ENCODE results near the gene U2SURP.

Gene U2SURP

DNA sequence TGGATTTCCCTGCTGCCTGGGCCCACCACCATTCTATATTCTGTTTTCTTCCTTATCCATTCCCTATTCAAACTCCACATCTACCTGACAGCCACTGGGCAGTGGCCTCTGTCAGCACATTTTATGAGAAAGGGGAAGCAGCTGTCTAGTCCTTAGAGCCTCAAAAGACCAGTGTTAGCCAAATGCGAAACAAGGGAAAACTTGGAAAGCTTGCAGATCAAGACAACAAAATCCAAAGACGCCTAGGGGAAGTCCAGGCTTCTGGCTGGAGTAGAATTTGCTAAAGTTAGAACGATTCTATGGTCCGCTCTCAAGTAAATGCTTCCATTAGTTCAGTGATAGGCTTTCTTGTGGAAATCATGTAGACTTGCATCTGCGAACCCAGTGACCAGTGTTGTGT, 78.8 kb downstream of the U2SURP start:
- no peak overlapping the region for H3K4me3 ChIP-seq (ENCODE audit: low read depth, low read length)

DNA sequence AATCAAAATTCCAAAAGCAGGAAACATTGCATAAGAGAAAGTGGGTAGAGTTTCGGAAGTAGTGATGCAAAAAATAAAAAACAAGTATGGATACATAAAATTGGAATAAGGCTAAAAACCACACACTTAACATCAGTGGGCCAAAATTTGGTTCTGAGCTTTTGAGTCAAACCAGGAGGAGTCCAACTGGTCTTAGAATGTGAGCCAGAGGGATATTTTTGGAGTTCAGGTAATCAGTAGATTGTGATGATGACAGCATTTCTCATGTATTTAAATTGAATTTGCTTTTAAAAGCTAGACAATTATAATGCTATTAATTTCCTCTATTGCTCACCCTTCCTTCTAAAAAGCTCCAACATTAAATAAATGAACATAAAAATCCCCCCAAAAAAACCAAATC, 80.0 kb downstream of the U2SURP start:
- H3K4me3 ChIP-seq (ENCODE audit: low read depth, low read length): no peak overlapping the region
- TF ChIP-seq, protein P1, sequence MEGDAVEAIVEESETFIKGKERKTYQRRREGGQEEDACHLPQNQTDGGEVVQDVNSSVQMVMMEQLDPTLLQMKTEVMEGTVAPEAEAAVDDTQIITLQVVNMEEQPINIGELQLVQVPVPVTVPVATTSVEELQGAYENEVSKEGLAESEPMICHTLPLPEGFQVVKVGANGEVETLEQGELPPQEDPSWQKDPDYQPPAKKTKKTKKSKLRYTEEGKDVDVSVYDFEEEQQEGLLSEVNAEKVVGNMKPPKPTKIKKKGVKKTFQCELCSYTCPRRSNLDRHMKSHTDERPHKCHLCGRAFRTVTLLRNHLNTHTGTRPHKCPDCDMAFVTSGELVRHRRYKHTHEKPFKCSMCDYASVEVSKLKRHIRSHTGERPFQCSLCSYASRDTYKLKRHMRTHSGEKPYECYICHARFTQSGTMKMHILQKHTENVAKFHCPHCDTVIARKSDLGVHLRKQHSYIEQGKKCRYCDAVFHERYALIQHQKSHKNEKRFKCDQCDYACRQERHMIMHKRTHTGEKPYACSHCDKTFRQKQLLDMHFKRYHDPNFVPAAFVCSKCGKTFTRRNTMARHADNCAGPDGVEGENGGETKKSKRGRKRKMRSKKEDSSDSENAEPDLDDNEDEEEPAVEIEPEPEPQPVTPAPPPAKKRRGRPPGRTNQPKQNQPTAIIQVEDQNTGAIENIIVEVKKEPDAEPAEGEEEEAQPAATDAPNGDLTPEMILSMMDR (IDR thresholded peaks at IDR 0.05; ENCODE audit: control insufficient read depth, extremely low read depth, insufficient read depth): no peak
- no peak for DNase-seq (ENCODE audit: low read depth)

More for the DNA sequence above, 78.8 kb downstream of the U2SURP start:
- TF ChIP-seq, protein P1 (IDR thresholded peaks at IDR 0.05; ENCODE audit: control insufficient read depth, extremely low read depth, insufficient read depth): no peak
- no peak for DNase-seq (ENCODE audit: low read depth)

DNA sequence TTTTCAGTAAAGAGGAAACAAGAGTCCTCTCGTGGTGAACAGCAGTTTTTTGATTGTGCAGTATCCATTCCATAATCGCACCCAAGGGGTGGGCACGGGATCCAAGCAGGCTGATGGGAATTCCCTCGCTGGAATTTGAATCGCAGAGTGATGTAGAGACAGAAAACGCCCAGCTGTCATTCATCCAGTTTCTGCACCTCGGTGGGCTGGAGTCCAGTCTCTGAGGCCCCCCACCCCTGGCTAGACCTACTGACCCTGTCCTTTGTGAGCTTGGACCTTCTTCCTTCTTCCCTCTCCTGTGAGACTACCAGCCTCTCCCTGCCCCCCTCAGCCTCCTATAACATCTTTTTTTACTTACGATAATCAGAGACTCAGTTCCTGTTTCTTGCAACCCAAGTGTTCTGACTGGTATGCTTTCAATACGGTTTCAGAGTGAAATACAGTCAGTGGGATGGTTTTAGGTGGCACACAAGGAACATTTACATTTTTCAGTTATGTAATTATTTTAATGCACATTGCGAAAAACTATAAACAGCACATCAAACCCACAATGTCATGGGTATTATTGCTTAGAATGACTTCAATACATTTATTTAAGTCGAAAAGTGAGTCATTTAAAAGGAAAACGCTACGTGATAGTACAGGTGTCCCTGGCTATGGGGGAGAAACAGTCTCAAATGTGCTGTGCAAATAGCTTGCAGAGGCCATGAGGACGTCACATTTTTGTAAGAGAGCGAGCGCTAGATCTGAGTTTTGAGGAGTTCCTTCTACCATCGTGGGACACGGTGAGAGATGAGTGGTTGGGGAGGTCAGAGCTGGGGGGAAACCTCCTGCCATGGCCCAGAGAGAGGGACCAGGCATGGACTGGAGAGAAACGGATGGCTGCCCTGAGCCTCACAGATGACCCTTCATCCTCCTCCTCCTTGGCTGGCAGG, 80.7 kb downstream of the U2SURP start:
- H3K4me3 ChIP-seq (ENCODE audit: low read depth, low read length): no peak overlapping the region
- TF ChIP-seq, protein P1 (IDR thresholded peaks at IDR 0.05; ENCODE audit: control insufficient read depth, extremely low read depth, insufficient read depth): no peak
- DNase-seq (ENCODE audit: low read depth): no peak

DNA sequence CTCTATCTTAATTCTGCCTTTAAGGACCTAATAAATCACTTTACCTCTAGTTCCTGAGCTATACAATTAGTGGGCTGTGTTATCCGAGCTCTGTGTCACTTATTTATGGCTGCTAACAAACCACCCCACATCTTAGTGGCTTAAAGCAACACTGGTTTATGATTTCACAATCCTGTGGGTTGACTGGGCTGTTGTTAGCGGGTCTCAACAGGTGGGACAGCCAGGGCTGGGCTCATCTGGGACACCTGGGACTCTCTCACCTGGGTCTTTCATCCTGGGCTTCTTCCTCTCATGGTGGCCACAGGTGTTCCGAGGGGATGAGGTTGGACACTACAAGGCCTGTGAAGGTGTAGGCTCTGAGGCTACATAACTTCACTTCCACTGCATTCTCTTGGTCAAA, 82.4 kb downstream of the U2SURP start:
- no peak for DNase-seq (ENCODE audit: low read depth)
- TF ChIP-seq, protein P1 (IDR thresholded peaks at IDR 0.05; ENCODE audit: control insufficient read depth, extremely low read depth, insufficient read depth): no peak
- H3K4me3 ChIP-seq (ENCODE audit: low read depth, low read length): no peak overlapping the region

DNA sequence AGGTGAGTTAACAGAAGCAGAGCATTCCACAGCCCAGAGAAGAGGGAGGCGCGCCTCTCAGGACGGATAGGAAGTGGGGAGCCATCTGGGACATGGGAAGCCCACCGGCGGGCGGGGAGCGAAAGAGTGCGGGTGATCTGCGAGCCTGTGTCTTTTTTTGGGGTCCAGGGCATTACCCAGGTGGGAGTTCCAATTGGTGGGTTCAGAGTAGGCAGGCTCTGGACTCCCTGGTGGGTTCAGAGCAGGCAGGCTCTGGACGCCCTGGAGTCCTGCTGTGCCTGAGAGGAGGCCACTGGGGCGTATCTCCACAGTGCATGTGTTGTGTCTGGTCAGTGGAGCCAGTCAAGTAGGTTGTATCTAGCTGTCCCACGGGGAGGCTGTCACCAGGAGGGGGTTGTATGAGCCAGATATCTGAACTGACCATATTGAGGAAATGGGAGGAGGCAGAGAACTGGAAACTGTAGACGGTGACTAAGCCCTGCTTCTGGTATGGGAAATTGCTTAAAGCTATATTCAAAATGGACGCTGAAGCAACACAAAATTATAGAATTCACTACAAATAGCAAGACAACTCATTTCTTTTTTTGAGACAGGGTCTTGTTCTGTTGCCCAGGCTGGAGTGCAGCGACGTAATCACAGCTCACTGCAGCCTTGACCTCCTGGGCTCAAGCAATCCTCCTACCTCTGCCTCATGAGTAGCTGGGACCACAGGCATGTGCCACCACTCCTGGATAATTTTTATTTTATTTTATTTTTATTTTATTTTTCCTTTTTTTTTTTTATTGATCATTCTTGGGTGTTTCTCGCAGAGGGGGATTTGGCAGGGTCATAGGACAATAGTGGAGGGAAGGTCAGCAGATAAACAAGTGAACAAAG, 83.7 kb downstream of the U2SURP start:
- TF ChIP-seq, protein P1 (IDR thresholded peaks at IDR 0.05; ENCODE audit: control insufficient read depth, extremely low read depth, insufficient read depth): no peak
- H3K4me3 ChIP-seq (ENCODE audit: low read depth, low read length): no peak overlapping the region
- no peak for DNase-seq (ENCODE audit: low read depth)

DNA sequence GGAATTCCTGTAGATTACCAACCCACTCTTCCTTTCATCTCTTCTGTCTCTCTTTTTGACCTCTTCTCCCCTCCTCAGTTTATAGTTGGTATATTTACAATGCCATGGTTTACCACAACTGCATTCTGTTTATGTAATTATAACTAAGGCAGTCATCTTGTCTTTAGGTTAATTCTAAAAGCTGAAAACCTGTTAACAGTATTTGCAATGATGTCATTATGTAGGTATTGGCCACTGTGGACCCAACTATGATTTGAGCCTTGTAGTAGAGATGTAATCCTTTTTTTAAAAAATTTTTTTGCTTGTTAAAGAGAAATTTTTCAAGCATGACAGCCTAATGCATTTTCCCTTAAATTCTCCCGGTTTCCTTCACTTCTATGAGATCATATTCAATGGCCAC, 87.5 kb downstream of the U2SURP start:
- H3K4me3 ChIP-seq (ENCODE audit: low read depth, low read length): no peak overlapping the region
- TF ChIP-seq, protein P1 (IDR thresholded peaks at IDR 0.05; ENCODE audit: control insufficient read depth, extremely low read depth, insufficient read depth): no peak
- no peak for DNase-seq (ENCODE audit: low read depth)

Measured in LNCaP clone FGC (cell line).